Lower leg skin (tissue), 3 donors: ENCODE results near the gene TOP2B.

Source experiments
- CTCF ChIP-seq, 3 donors: fragments of 450-650 bp; IDR thresholded peaks; one replicate each; pipeline ENCODE4 v1.5.1; 2016; ENCODE audit warnings: antibody characterized with exemption in 3 of 3, mild to moderate bottlenecking in 3 of 3, moderate library complexity in 2 of 3
- POLR2A ChIP-seq, 2 donors: fragments of 450-650 bp; IDR thresholded peaks; one replicate each; pipeline ENCODE4 v1.6.1; 2016 to 2017; ENCODE audit warnings: antibody characterized with exemption in 2 of 2, mild to moderate bottlenecking in 1 of 2, moderate library complexity in 1 of 2

DNA sequence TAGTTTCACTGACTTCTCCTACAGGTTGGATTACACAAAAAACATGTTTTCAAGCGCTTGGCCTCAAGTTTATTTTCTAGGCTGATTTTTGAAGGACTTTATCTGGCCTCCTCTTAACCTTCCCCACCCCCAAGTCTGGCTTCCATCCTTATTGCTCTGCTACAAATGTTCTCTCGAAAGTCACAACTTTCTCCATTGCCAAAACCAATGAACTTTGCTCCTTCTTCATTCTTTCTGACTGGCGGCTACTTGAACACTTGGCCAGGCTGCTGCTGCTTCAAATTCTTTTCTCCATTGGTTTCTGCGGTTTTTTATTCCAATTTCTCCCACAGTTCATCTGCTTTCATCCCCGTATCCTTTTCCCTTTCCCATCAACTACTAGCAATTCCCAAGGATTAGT, 106.6 kb downstream of the TOP2B start:
- no peak for TF ChIP-seq CTCF (IDR thresholded peaks at IDR 0.05)
- TF ChIP-seq POLR2A (IDR thresholded peaks at IDR 0.05), result no peak
